ENCODE measurements around the gene COG2. TPM values are rescaled to one million over a fixed set of nuclear protein-coding genes. Genes with fewer than 3 reads are reported as not detected.
A peak's percentile ranks its signal among the peaks of the same experiment; 100 is the strongest.

Gene COG2
- total and polyA plus RNA-seq, 2 of the 13 experiments (the other 11 are each of a cell fraction or from before 2014, with no cell fraction given), result 16.8 to 36.3 TPM

GRCh38 chr1:230713547-230713914 lies 71.2 kb downstream of the COG2 start (continued):
- TF ChIP-seq NONO (IDR thresholded peaks at IDR 0.05) (no peak), NONO (CRISPR knock-in tag; conservative IDR thresholded peaks at IDR 0.05) (no peak), TFDP2 (CRISPR knock-in tag; IDR thresholded peaks at IDR 0.05) (no peak), NR2F6 (IDR thresholded peaks at IDR 0.05) (no peak), NR2F6 (CRISPR knock-in tag; IDR thresholded peaks at IDR 0.05) (no peak), ZIK1 (CRISPR knock-in tag; IDR thresholded peaks at IDR 0.05; ENCODE audit: borderline replicate concordance, low read depth) (no peak), ZNF331 (CRISPR knock-in tag; IDR thresholded peaks at IDR 0.05) (no peak), NFATC3 (CRISPR knock-in tag; IDR thresholded peaks at IDR 0.05) (no peak; the same call in 1 of the 2 replicates), ZXDC (CRISPR knock-in tag; IDR thresholded peaks at IDR 0.05) (no peak), REL (CRISPR knock-in tag; conservative IDR thresholded peaks at IDR 0.05) (peak; percentile 37; the same call in 1 of the 2 replicates), NR1H2 (CRISPR knock-in tag; IDR thresholded peaks at IDR 0.05; ENCODE audit: borderline replicate concordance, low read depth) (peak; percentile 88; the same call in 1 of the 2 replicates)
